Thoracic aorta (tissue), 2 donors: Measurements from ENCODE around the gene WDR27. TPM values are rescaled to one million over a fixed set of nuclear protein-coding genes. Genes with fewer than 3 reads are reported as not detected.

ENCODE experiments used
- ATAC-seq: fragments of 150-250 bp; one replicate; pipeline ENCODE4 v1.8.0; 2017; ENCODE audit warnings: low read depth; ENCODE audit not compliant: insufficient number of reproducible peaks, low FRiP score
- DNase-seq: peaks from one replicate; pipeline ENCODE4 v3.0.0-alpha.2; 2020; ENCODE audit warnings: low spot score
- H3K27ac ChIP-seq, 2 donors: fragments of 200-600 bp; sonication (generic); 1 replicate in 1 of 2; 2 replicates in 1 of 2; pipeline ENCODE4 v1.5.1; 2016; ENCODE audit warnings: mild to moderate bottlenecking in 2 of 2, moderate library complexity in 2 of 2
- H3K27me3 ChIP-seq: fragments of 200-600 bp; sonication (generic); replicated peaks from 2 replicates; pipeline ENCODE4 v1.6.0; 2016; ENCODE audit warnings: mild to moderate bottlenecking; ENCODE audit not compliant: insufficient read depth
- H3K36me3 ChIP-seq: fragments of 200-600 bp; sonication (generic); one replicate; pipeline ENCODE4 v1.5.1; 2016
- H3K4me1 ChIP-seq, 2 donors: fragments of 200-600 bp; sonication (generic); 1 replicate in 1 of 2; 2 replicates in 1 of 2; pipeline versions ENCODE4 v1.5.1 to v1.6.0; 2016; ENCODE audit warnings: low read depth in 2 of 2, mild to moderate bottlenecking in 1 of 2; ENCODE audit not compliant: control insufficient read depth in 1 of 2
- H3K4me3 ChIP-seq: fragments of 200-600 bp; sonication (generic); 2 replicates; pipeline ENCODE4 v1.5.1; 2016; ENCODE audit warnings: mild to moderate bottlenecking
- H3K9me3 ChIP-seq: fragments of 200-600 bp; sonication (generic); 2 replicates; pipeline ENCODE4 v1.5.1; 2016
- total RNA-seq, 2 donors: library from RNA; depleted of rRNA; stranded (reverse); fragments of >200 nt; gene quantifications; one replicate each; pipeline versions ENCODE4 v1.1.0 to v1.2.3, GENCODE V29; 2016
- TF ChIP-seq, protein P1 (sequence below): fragments of 200-600 bp; sonication (generic); IDR thresholded peaks from one replicate; pipeline ENCODE4 v1.5.1; 2019; ENCODE audit warnings: antibody characterized with exemption

Gene WDR27
- total RNA-seq, 2 donors from 2014 or later: 22.5 to 48.2 TPM

DNA sequence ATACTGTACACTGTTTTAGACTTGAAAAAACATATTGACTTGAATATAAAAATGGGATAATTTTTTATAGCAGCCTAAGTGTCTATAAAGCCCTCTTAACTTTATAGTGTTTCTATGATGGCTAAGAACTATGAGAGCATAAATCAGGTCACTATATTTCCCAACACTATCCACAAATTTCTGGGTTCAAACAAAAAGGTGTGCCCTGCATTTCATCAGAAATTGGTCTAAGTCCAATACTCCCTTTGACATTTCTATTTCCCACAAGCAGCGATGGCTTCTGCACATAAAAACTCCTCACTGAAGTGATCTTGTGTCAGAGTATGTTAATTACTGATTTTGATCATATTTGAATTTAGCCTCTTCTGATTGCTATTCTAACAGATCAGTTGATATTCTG, 143.9 kb downstream of the WDR27 start:
- no peak overlapping the region for H3K4me3 ChIP-seq
- no peaks in the 10 kb centered on the region for H3K9me3 ChIP-seq
- H3K36me3 ChIP-seq: no peaks in the 10 kb centered on the region
- no peaks in the 10 kb centered on the region for H3K4me1 ChIP-seq
- TF ChIP-seq, protein P1, sequence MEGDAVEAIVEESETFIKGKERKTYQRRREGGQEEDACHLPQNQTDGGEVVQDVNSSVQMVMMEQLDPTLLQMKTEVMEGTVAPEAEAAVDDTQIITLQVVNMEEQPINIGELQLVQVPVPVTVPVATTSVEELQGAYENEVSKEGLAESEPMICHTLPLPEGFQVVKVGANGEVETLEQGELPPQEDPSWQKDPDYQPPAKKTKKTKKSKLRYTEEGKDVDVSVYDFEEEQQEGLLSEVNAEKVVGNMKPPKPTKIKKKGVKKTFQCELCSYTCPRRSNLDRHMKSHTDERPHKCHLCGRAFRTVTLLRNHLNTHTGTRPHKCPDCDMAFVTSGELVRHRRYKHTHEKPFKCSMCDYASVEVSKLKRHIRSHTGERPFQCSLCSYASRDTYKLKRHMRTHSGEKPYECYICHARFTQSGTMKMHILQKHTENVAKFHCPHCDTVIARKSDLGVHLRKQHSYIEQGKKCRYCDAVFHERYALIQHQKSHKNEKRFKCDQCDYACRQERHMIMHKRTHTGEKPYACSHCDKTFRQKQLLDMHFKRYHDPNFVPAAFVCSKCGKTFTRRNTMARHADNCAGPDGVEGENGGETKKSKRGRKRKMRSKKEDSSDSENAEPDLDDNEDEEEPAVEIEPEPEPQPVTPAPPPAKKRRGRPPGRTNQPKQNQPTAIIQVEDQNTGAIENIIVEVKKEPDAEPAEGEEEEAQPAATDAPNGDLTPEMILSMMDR: no peak
- H3K27me3 ChIP-seq: no peaks in the 10 kb centered on the region
- no peak overlapping the region for H3K27ac ChIP-seq
- DNase-seq (no peak), ATAC-seq (no peak)

DNA sequence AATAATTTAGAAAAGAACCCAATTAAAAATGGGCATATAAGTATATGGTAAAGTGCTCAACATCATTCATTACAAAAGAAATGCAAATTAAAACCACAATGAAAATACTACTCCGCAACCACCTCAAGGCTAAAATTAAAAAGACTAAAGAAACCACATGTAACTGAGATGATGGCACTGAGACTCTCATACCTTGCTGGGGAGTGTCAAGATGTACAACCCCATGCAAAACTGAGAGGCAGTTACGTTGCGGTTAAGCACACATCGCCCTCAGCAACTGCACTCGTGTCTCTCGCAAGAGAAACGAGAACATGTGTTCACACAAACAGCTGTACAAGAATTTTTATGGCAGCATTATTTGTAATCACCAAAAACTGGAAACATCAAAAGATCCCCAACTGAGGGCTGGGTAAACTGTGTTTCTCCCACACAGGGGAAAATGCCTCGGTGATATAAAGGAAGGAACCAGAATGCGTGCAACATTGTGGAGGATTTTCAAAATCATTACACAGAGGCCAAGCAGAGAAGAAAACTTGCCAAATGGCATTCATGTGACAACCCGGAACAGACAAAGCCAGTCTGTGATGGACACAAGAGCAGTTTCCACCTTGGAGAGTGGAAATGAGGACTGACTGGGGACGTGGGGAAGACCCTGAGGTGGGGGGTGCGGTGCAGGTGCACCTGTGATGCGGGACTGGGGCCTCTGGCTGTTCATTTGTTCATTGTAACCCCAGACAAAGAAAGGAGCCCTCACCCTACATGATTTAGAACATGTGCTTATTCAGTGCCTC, 144.9 kb downstream of the WDR27 start:
- H3K4me3 ChIP-seq: no peak overlapping the region
- no peaks in the 10 kb centered on the region for H3K9me3 ChIP-seq
- no peak overlapping the region for H3K27ac ChIP-seq
- TF ChIP-seq, protein P1: no peak
- no peak for ATAC-seq
- H3K36me3 ChIP-seq: no peaks in the 10 kb centered on the region
- no peak for DNase-seq
- no peaks in the 10 kb centered on the region for H3K27me3 ChIP-seq
- H3K4me1 ChIP-seq: no peaks in the 10 kb centered on the region

DNA sequence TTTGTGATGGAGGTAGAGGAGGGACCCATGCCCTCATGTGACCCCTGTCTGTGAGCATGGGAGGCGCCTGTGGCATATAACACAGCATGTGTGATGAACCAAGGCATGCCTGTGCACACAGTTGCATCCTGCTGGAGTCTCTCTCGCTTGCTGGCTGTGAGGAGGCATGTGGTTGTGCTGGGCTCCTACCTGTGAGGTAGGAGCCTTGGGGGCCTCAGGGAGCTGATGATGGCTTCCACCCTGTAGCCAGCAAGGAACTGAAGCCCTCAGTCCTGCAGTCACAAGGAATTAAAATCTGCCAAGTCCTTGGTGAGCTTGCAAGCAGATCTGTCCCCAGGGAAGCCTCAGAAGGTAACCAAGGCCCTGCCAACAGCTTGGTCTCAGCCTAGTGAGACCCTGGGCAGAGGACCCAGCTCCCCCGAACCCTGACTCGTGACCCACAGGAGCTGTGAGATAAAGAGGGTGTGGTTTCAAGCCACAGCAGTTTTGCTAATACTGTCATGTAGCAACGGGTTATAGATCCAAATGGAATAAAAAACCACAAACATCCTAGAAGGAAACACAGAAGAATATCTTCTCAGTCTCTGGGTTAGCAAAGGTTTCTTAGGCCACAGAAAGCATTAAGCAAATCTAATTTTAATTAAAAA, 145.7 kb downstream of the WDR27 start:
- Histone ChIP-seq H3K36me3 (no peaks in the 10 kb centered on the region), H3K9me3 (no peaks in the 10 kb centered on the region), H3K4me3 (no peak overlapping the region), H3K4me1 (no peaks in the 10 kb centered on the region), H3K27me3 (no peaks in the 10 kb centered on the region), H3K27ac (no peak overlapping the region)
- DNase-seq (no peak), ATAC-seq (no peak)
- TF ChIP-seq, protein P1: no peak

DNA sequence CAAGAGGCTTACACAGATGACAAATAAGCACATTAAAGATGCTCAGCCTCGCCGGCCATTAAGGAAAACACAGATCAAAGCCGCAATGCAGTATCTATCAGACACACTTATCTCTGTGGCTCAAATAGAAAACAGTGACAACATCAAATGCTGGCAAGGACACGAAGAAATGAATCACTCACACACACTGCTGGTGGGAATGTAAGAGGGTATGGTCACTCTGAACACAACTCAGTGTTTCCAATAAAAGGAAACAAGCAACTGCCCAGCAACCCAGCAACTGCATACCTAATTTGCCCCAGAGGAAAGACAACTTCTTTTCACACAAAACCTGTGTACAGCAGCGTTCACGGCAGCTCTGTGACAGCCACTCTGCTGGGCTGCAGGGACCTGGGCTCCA, 155.8 kb downstream of the WDR27 start:
- ATAC-seq: no peak

GRCh38 chr6:169543704-169544103, 158.1 kb downstream of the WDR27 start:
- TF ChIP-seq, protein P1: no peak
- Histone ChIP-seq H3K36me3 (no peaks in the 10 kb centered on the region), H3K4me3 (no peak overlapping the region), H3K27ac (no peak overlapping the region), H3K9me3 (peaks cover 11% of the 10 kb centered on the region), H3K27me3 (no peaks in the 10 kb centered on the region), H3K4me1 (peaks cover 0 to 7% of the 10 kb centered on the region in 2 donors)
- DNase-seq: no peak
- no peak for ATAC-seq

More for the DNA sequence above, 155.8 kb downstream of the WDR27 start:
- Histone ChIP-seq H3K4me3 (no peak overlapping the region), H3K9me3 (peaks cover 11% of the 10 kb centered on the region), H3K36me3 (no peaks in the 10 kb centered on the region), H3K27ac (no peak overlapping the region), H3K4me1 (no peaks in the 10 kb centered on the region), H3K27me3 (no peaks in the 10 kb centered on the region)
- DNase-seq: no peak
- TF ChIP-seq, protein P1: no peak
